GM23248 (cell line): Measurements from ENCODE around the gene BPIFB6.

Source experiments
- EZH2 ChIP-seq: fragments of 200-600 bp; sonication (generic); IDR thresholded peaks from 2 replicates; pipeline ENCODE4 v1.6.1; 2018; ENCODE audit warnings: antibody characterized with exemption, mild to moderate bottlenecking; ENCODE audit not compliant: insufficient read depth, poor library complexity, severe bottlenecking
- EZH2phosphoT487 ChIP-seq: fragments of 200-600 bp; sonication (generic); IDR thresholded peaks from 2 replicates; pipeline ENCODE4 v1.6.1; 2018; ENCODE audit warnings: antibody characterized with exemption, moderate library complexity, mild to moderate bottlenecking, low read depth; ENCODE audit not compliant: insufficient read depth

- TF ChIP-seq EZH2phosphoT487 (no peak), EZH2 (no peak)
Measured at GRCh38 chr20:32991383-32991782, 40.1 kb upstream of the BPIFB6 start.
